ENCODE measurements around the gene ATG16L2. TPM values are rescaled to one million over a fixed set of nuclear protein-coding genes. Genes with fewer than 3 reads are reported as not detected.
"Not testable (repeated sequence)": the region's sequence is repeated elsewhere in the genome, so short reads cannot be mapped to it uniquely, and the experiment has no call there.

Gene ATG16L2
- total RNA-seq, 2 donors from 2014 or later = 43.5 to 51.3 TPM

DNA sequence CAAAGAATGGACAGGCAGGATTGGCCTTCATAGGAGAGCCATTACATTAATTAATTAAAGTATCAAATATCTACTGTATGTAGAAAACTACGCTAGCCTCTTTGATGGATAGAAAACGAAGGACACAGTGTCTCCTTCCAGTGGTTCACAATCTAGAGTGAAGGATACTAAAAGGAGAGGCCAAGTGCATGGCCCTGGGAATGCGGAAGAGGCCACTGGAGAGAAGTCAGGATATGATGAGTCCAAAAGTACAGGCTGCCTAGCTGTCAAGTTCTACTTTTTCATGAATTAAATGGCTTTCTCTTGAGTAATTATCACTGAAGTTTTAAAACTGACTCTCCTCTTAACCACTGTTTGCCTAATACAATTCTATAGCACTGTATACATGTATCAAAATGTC lies 41.9 kb downstream of the ATG16L2 start:
- Histone ChIP-seq H3K4me1 (no peaks in the 10 kb centered on the region), H3K27ac (no peak overlapping the region), H3K36me3 (no peaks in the 10 kb centered on the region), H3K9me3 (no peaks in the 10 kb centered on the region), H3K27me3 (no peaks in the 10 kb centered on the region), H3K9ac (ENCODE audit: low read depth in 2 of 2, low read length in 2 of 2) (no peak overlapping the region), H3K4me3 (no peak overlapping the region)
- TF ChIP-seq, protein P1, sequence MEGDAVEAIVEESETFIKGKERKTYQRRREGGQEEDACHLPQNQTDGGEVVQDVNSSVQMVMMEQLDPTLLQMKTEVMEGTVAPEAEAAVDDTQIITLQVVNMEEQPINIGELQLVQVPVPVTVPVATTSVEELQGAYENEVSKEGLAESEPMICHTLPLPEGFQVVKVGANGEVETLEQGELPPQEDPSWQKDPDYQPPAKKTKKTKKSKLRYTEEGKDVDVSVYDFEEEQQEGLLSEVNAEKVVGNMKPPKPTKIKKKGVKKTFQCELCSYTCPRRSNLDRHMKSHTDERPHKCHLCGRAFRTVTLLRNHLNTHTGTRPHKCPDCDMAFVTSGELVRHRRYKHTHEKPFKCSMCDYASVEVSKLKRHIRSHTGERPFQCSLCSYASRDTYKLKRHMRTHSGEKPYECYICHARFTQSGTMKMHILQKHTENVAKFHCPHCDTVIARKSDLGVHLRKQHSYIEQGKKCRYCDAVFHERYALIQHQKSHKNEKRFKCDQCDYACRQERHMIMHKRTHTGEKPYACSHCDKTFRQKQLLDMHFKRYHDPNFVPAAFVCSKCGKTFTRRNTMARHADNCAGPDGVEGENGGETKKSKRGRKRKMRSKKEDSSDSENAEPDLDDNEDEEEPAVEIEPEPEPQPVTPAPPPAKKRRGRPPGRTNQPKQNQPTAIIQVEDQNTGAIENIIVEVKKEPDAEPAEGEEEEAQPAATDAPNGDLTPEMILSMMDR (IDR thresholded peaks at IDR 0.05) = no peak
- no peak for DNase-seq
- intact Hi-C loops (cut with DNase I) = no loop called here

DNA sequence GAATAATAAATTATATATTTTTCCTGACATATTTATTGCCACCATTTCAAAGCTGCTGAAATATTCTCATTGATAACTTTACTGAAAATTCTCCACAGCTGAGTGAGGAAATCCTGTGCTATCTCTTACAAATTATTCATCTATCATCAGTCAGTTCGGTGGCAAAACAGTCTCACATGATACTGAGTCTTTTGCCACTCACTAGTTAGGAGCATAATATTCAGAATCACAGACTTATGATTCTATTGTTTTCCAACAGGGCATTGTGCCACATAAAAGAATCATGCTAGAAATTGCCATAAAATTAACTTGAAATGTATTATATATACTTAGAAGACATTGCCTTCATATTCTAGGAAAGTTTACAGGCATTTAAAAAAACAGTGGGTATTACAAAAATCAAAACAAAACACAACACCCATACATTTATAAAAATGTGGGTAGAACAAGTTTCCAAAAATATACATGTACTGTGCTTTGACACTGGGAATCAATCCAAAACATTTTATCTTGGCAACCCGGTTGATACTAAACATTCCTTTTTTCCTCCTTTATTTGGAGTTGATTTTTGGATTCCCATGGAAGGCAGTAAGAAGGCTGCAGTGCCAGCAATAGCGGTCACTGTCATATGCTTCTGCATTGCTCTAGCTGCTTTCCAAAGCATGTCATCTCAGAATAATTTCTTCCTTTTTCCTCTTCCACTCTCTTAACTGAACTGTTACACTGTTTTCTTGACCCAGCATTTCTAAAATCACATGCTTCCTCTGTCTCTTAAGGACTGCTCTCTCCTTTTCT lies 42.5 kb downstream of the ATG16L2 start:
- no peak for DNase-seq
- Histone ChIP-seq H3K9ac (ENCODE audit: low read depth in 2 of 2, low read length in 2 of 2) (no peak overlapping the region), H3K4me3 (no peak overlapping the region), H3K27me3 (no peaks in the 10 kb centered on the region), H3K4me1 (no peaks in the 10 kb centered on the region), H3K36me3 (no peaks in the 10 kb centered on the region), H3K27ac (no peak overlapping the region), H3K9me3 (no peaks in the 10 kb centered on the region)
- TF ChIP-seq, protein P1 (IDR thresholded peaks at IDR 0.05) = no peak
- intact Hi-C loops (cut with DNase I) = no loop called here

DNA sequence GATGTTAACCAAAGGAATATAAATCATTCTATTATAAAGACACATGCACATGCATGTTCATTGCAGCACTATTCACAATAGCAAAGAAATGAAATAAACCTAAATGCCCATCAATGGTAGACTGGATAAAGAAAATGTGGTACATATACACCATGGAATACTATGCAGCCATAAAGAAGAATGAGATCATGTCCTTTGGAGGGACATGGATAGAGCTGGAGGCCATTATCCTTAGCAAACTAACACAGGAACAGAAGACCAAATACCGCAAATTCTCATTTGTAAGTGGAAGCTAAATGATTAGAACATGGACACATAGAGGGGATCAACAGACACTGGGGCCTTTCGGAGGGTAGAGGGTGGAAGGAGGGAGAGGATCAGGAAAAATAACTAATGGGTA lies 44.1 kb downstream of the ATG16L2 start:
- H3K4me3 ChIP-seq; H3K4me1 ChIP-seq; H3K9me3 ChIP-seq; H3K9ac ChIP-seq (ENCODE audit: low read depth in 2 of 2, low read length in 2 of 2); H3K36me3 ChIP-seq; DNase-seq; H3K27ac ChIP-seq; intact Hi-C loops (cut with DNase I); H3K27me3 ChIP-seq: not testable (repeated sequence)

DNA sequence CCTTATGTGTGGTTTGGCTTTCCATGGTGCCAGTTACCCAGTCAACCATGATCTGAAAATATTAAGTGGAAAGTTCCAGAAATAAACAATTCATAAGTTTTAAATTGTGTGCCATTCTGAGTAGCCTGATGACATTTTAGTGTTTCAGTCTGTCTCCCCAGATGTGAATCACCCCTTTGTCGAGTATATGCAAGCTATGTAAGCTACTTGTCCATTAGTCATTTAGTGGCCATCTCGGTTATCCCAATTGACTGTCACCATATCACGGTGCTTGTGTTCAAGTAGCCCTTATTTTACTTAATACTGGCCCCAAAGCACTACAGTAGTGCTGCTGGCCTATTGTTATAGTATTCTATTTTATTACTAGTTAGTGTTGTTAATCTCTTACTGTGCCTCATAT lies 44.9 kb downstream of the ATG16L2 start:
- TF ChIP-seq, protein P1 (IDR thresholded peaks at IDR 0.05) = no peak
- no peaks in the 10 kb centered on the region for H3K36me3 ChIP-seq
- no peak overlapping the region for H3K27ac ChIP-seq
- H3K9me3 ChIP-seq = no peaks in the 10 kb centered on the region
- no peak for DNase-seq
- H3K9ac ChIP-seq (ENCODE audit: low read depth in 2 of 2, low read length in 2 of 2) = no peak overlapping the region
- no peaks in the 10 kb centered on the region for H3K27me3 ChIP-seq
- H3K4me1 ChIP-seq = no peaks in the 10 kb centered on the region
- H3K4me3 ChIP-seq = no peak overlapping the region
- intact Hi-C loops (cut with DNase I) = no loop called here

DNA sequence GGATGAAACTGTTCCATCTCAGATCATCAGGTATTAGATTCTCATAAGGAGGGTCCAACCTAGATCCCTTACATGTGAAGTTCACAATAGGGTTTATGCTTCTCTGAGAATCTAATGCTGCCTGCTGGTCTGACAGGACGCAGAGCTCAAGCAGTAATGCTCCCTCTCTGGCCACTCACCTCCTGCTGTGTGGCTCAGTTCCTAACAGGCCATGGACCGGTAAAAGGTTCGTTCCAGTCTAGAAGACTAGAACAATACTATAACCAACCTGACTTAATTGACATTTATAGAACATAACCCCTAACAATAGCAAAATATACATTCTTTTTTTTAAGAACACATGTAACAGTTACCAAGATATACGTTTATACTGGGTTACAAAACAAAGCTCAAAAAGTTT lies 45.8 kb downstream of the ATG16L2 start:
- intact Hi-C loops (cut with DNase I) = no loop called here
- H3K4me3 ChIP-seq = no peak overlapping the region
- H3K9ac ChIP-seq (ENCODE audit: low read depth in 2 of 2, low read length in 2 of 2) = no peak overlapping the region
- TF ChIP-seq, protein P1 (IDR thresholded peaks at IDR 0.05) = no peak
- no peaks in the 10 kb centered on the region for H3K27me3 ChIP-seq
- no peak overlapping the region for H3K27ac ChIP-seq
- DNase-seq = no peak
- H3K4me1 ChIP-seq = no peaks in the 10 kb centered on the region
- H3K36me3 ChIP-seq = no peaks in the 10 kb centered on the region
- no peaks in the 10 kb centered on the region for H3K9me3 ChIP-seq

DNA sequence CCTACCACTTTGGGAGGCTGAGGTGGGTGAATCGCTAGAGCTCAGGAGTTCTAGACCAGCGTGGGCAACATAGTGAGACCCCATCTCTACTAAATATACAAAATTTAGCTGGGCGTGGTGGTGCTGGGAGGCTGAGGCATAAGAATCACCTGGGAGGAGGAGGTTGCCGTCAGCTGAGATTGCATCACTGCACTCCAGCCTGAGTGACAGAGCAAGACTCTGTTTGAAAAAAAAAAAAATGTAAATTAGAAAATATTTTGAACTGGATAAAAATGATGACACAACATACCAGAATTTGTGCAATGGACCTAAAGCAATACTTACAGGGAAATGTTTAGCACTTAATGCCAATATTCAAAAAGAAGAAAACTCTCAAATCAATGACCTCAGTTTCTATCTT lies 46.4 kb downstream of the ATG16L2 start:
- Histone ChIP-seq H3K36me3 (no peaks in the 10 kb centered on the region), H3K27ac (no peak overlapping the region), H3K9ac (ENCODE audit: low read depth in 2 of 2, low read length in 2 of 2) (no peak overlapping the region), H3K9me3 (no peaks in the 10 kb centered on the region), H3K4me3 (no peak overlapping the region), H3K4me1 (no peaks in the 10 kb centered on the region), H3K27me3 (no peaks in the 10 kb centered on the region)
- TF ChIP-seq, protein P1 (IDR thresholded peaks at IDR 0.05) = no peak
- no peak for DNase-seq
- intact Hi-C loops (cut with DNase I) = no loop called here

All from colonic mucosa (tissue), 4 donors.